SH-SY5Y (cell line): ENCODE measurements around the gene WEE2.

Experiments
- GATA2 ChIP-seq: IDR thresholded peaks from 2 replicates; pipeline ENCODE4 v1.6.1; 2011; ENCODE audit warnings: mild to moderate bottlenecking, low read depth, low read length
- GATA3 ChIP-seq: IDR thresholded peaks from 2 replicates; pipeline ENCODE4 v1.6.1; 2011; ENCODE audit warnings: low read depth, mild to moderate bottlenecking, low read length, moderate library complexity

- TF ChIP-seq GATA2 (no peak), GATA3 (no peak)
Observed at GRCh38 chr7:141686670-141687069, 21.5 kb upstream of the WEE2 start.
